GM21576 (cell line): ENCODE results near the gene ATP13A5.
A peak's percentile ranks its signal among the peaks of the same experiment; 100 is the strongest.

ENCODE experiments used
- ATAC-seq: cut with Tn5 transposase; IDR thresholded peaks from one replicate; pipeline ENCODE4 v1.9.1; 2021; ENCODE audit warnings: mild to moderate bottlenecking, moderate library complexity; ENCODE audit not compliant: unreplicated experiment

The ATP13A5 gene

GRCh38 chr3:193347521-193348501 lies 30.7 kb downstream of the ATP13A5 start:
- peak; percentile 74 for ATAC-seq

DNA sequence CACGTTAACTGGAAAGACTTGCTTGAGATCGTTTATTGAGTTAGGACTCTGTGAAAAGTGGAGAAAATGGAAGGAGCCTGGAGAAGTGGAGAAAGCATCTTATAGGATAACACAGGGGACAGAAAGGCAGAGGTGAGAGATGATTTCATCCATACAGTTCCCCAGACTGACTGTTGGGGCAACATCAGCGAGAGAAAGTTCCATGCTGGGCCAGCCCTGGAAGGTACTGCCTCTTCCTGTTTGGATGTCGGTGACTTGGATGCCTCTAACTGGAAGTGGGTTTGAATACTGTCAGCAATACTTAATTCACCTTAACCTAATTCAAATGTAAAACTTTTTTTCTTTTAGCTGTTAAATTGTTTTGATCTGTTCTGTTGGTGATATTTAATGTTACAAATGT lies 32.3 kb downstream of the ATP13A5 start:
- ATAC-seq: no peak

GRCh38 chr3:193345431-193345830 lies 33.1 kb downstream of the ATP13A5 start:
- ATAC-seq: no peak

DNA sequence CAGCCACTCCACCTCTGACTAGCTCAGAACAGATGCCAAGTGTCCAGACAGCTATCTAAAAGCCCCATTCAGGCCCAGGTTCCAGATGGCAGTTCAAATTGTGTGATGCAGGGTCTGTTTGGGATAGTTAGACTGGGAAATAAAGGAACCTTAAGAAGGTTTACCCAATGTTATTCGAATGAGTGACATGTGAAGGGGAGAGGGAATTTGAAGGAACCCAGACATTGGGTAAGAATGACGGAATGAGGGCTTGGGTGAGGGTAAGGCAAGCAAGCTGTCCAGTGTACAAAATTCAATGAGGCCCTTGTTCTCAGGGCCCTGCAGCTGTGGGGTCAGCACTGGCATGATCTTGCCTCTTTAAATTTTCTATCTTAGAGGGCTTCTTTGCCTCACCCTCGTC lies 34.1 kb downstream of the ATP13A5 start:
- ATAC-seq: no peak

GRCh38 chr3:193343726-193344222 lies 34.8 kb downstream of the ATP13A5 start:
- ATAC-seq: no peak

GRCh38 chr3:193342551-193342950 lies 36.0 kb downstream of the ATP13A5 start:
- ATAC-seq: no peak

DNA sequence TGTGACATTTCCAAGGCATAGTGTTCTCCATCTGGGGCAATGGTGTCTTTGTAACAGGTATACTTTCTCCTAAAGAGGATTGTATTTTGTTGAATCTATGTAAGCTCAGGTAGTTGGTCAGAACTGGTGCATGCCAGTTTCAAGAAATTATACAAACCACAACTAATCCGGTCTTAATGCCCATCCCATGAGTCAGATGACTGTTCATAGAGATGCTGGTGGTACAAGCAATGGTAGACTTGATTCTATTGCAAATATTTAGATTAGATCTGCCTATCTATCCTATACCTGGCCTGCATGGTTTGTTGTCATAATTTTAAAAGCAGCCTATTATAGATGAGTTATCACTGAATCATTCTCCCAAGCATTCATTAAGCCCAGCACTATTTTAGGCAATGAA lies 43.5 kb downstream of the ATP13A5 start:
- no peak for ATAC-seq

GRCh38 chr3:193333229-193333628 lies 45.3 kb downstream of the ATP13A5 start:
- ATAC-seq: no peak

GRCh38 chr3:193330555-193331204 lies 47.9 kb downstream of the ATP13A5 start:
- no peak for ATAC-seq

- ATAC-seq: no peak
Measured at GRCh38 chr3:193317682-193318300, 60.8 kb downstream of the ATP13A5 start.

GRCh38 chr3:193314161-193314560 lies 64.4 kb downstream of the ATP13A5 start:
- no peak for ATAC-seq

GRCh38 chr3:193313061-193313958 lies 65.2 kb downstream of the ATP13A5 start:
- ATAC-seq: no peak

DNA sequence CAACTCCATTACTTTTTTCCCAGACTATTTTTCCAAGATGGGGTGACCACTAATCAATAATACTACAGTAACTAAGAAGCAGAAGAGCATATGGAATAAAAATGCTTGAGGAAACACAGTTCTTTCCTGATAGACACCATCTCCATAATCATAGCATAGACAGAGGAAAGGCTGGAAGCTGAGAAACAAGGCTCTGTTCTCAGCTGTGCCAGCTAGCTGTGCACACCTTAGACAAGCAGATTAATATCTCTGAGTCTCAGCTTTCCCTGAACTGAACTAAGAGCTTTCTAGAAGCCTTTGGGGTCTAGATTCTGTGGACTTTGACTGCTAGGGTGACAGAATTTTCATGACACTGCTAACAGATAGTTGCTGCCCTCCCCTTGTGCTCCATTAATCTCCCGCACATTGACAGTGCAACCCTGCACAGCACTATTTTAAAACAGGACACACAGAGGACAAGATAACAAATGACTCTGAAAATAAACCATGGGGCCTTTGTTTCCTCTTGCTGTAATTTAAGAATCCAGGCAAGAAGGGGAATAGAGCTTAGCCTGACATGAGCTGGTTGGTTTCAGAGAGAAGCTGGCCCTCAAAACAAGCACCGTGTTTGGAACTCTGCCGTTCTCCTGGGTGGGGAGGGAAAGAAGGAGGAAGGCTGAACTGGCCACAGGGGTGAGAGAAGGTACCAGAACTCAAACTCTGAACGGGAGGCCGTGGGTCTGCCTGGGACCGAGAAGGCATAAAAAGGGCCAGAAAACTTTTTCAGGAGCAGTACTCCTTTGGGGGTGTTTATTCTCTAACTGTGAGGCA lies 67.4 kb downstream of the ATP13A5 start:
- no peak for ATAC-seq

- no peak for ATAC-seq
Measured at GRCh38 chr3:193305356-193305755, 73.2 kb downstream of the ATP13A5 start.

DNA sequence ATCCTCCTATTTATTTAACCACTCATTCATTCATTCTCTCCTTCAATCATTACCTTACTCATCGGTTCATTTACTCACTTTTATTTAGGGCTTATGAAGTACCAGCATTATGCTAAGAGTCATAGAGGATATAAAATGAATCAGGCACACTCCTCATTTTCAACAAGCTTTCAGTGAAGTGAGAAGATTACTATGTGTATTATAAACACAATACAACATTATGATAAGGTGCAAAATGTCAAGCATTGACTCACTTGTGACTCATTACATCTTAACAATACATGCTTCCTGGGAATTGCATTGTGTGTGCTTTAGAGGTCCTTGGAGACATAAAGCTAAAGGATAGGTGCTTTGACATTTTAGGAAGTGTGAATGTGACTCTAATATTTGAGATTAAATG lies 77.1 kb downstream of the ATP13A5 start:
- no peak for ATAC-seq

- ATAC-seq: no peak
Measured at GRCh38 chr3:193297421-193297820, 81.1 kb downstream of the ATP13A5 start.

DNA sequence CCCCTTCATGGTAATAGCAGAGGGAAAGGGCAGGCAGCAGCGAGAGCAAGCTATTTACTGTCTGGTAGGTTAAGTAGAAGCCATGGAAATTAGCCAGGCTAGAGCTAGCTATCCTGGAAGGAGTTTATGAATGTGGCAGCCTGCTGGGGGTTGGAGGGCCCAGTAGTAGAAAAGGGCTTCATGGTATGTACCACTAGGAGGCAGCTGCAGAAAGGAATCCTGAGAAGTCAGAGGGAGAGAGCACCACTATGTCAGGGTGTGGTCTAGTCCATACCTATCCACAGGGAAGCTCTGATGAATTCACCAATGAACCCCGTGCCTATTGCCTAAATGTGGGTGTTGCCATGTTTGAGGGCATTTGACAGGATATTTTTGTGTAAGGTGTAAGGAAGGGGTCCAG lies 82.6 kb downstream of the ATP13A5 start:
- no peak for ATAC-seq

DNA sequence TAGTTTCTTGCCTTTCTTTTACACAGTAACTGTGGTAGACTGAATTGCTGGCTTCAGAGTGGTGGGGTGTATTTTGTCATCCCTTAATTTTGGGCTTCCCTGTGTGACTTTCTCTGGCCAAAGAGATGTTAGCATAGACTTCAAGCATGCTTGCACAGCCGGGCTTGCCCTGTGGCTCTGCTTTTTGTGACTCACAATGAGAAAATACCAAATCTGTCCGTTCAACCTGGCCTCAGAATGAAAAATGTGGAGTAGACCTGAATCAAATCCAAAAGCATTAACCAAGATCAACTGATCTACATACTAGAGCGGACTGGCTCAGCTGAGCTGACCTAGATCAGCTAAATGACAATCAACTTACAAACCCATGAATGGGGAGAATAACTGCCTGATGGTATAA lies 86.2 kb downstream of the ATP13A5 start:
- ATAC-seq: no peak

- ATAC-seq: no peak
Measured at GRCh38 chr3:193271101-193271840, 107.3 kb downstream of the ATP13A5 start.
